ENCODE results near the gene ANKS1A.

Gene ANKS1A

GRCh38 chr6:35024551-35025054, 135.5 kb downstream of the ANKS1A start:
- no peak for DNase-seq (ENCODE audit: low read depth)

GRCh38 chr6:35025232-35026188, 136.5 kb downstream of the ANKS1A start:
- DNase-seq (ENCODE audit: low read depth) = no peak

GRCh38 chr6:35026434-35027222, 137.6 kb downstream of the ANKS1A start:
- no peak for DNase-seq (ENCODE audit: low read depth)

GRCh38 chr6:35027807-35028206, 138.8 kb downstream of the ANKS1A start:
- no peak for DNase-seq (ENCODE audit: low read depth)

GRCh38 chr6:35028781-35029769, 140.0 kb downstream of the ANKS1A start:
- no peak for DNase-seq (ENCODE audit: low read depth)

- DNase-seq (ENCODE audit: low read depth) = no peak
Measured at GRCh38 chr6:35030099-35030498, 141.0 kb downstream of the ANKS1A start.

- no peak for DNase-seq (ENCODE audit: low read depth)
Measured at GRCh38 chr6:35031611-35032529, 142.8 kb downstream of the ANKS1A start.

- DNase-seq (ENCODE audit: low read depth) = no peak
Measured at GRCh38 chr6:35033683-35034082, 144.6 kb downstream of the ANKS1A start.

- no peak for DNase-seq (ENCODE audit: low read depth)
Measured at GRCh38 chr6:35034411-35035191, 145.5 kb downstream of the ANKS1A start.

- DNase-seq (ENCODE audit: low read depth) = no peak
Measured at GRCh38 chr6:35035481-35036030, 146.5 kb downstream of the ANKS1A start.

GRCh38 chr6:35036059-35036827, 147.2 kb downstream of the ANKS1A start:
- DNase-seq (ENCODE audit: low read depth) = no peak

GRCh38 chr6:35036828-35037663, 148.0 kb downstream of the ANKS1A start:
- no peak for DNase-seq (ENCODE audit: low read depth)

- DNase-seq (ENCODE audit: low read depth) = no peak
Measured at GRCh38 chr6:35037664-35038038, 148.6 kb downstream of the ANKS1A start.

- no peak for DNase-seq (ENCODE audit: low read depth)
Measured at GRCh38 chr6:35038076-35038475, 149.0 kb downstream of the ANKS1A start.

GRCh38 chr6:35040398-35040797, 151.3 kb downstream of the ANKS1A start:
- DNase-seq (ENCODE audit: low read depth) = no peak

- no peak for DNase-seq (ENCODE audit: low read depth)
Measured at GRCh38 chr6:35041086-35041861, 152.2 kb downstream of the ANKS1A start.
